H9 (cell line): ENCODE data around the gene FHIT. TPM values are rescaled to one million over a fixed set of nuclear protein-coding genes. Genes with fewer than 3 reads are reported as not detected.

ENCODE experiments used
- DNase-seq: peaks from one replicate; pipeline ENCODE4 v3.0.0-alpha.2; 2017
- H2AFZ ChIP-seq: one replicate; pipeline ENCODE4 v1.6.1; 2013; ENCODE audit warnings: mild to moderate bottlenecking, low read length, control low read depth, moderate library complexity
- H2AK5ac ChIP-seq: 2 replicates; pipeline ENCODE4 v1.6.1; 2013; ENCODE audit warnings: low read length, control low read depth, mixed read lengths; ENCODE audit not compliant: insufficient read length
- H2BK120ac ChIP-seq: one replicate; pipeline ENCODE4 v1.6.1; 2013; ENCODE audit warnings: low read depth, mild to moderate bottlenecking, low read length, control low read depth, inconsistent platforms; ENCODE audit not compliant: poor library complexity, severe bottlenecking
- H2BK12ac ChIP-seq: 2 replicates; pipeline ENCODE4 v1.6.1; 2013; ENCODE audit warnings: low read length, control low read depth, mixed read lengths, low read depth; ENCODE audit not compliant: insufficient read length
- H2BK15ac ChIP-seq: 2 replicates; pipeline ENCODE4 v1.6.1; 2013; ENCODE audit warnings: low read depth, low read length, control low read depth
- H2BK20ac ChIP-seq: one replicate; pipeline ENCODE4 v1.6.1; 2013; ENCODE audit warnings: low read depth, mild to moderate bottlenecking, low read length, control low read depth, inconsistent platforms; ENCODE audit not compliant: poor library complexity, severe bottlenecking
- H2BK5ac ChIP-seq: 2 replicates; pipeline ENCODE4 v1.6.1; 2013; ENCODE audit warnings: low read length, control low read depth, mixed read lengths; ENCODE audit not compliant: insufficient read length
- H3K14ac ChIP-seq: 2 replicates; pipeline ENCODE4 v1.6.1; 2013; ENCODE audit warnings: low read length, control low read depth; ENCODE audit not compliant: insufficient read depth
- H3K18ac ChIP-seq: 2 replicates; pipeline ENCODE4 v1.6.1; 2013; ENCODE audit warnings: low read depth, mild to moderate bottlenecking, mixed read lengths, low read length, control low read depth; ENCODE audit not compliant: insufficient read length
- H3K23ac ChIP-seq: 2 replicates; pipeline ENCODE4 v1.6.1; 2013; ENCODE audit warnings: low read length, control low read depth, mixed read lengths, low read depth; ENCODE audit not compliant: insufficient read length
- H3K23me2 ChIP-seq: 2 replicates; pipeline ENCODE4 v1.6.1; 2013; ENCODE audit warnings: low read depth, mild to moderate bottlenecking, mixed read lengths, low read length, control low read depth; ENCODE audit not compliant: insufficient read length, poor library complexity, severe bottlenecking
- H3K27ac ChIP-seq: 2 replicates; pipeline ENCODE4 v1.5.1; 2013; ENCODE audit warnings: low read length, control low read depth, mixed read lengths, low read depth; ENCODE audit not compliant: insufficient read length
- H3K27me3 ChIP-seq: 2 replicates; pipeline ENCODE4 v1.6.1; 2013; ENCODE audit warnings: low read length, control low read depth, inconsistent platforms; ENCODE audit not compliant: insufficient read depth
- H3K4ac ChIP-seq: 2 replicates; pipeline ENCODE4 v1.6.1; 2013; ENCODE audit warnings: low read depth, mild to moderate bottlenecking, control low read depth, inconsistent platforms, low read length, moderate library complexity
- H3K4me1 ChIP-seq: 2 replicates; pipeline ENCODE4 v1.6.1; 2013; ENCODE audit warnings: low read length, control low read depth, inconsistent platforms; ENCODE audit not compliant: insufficient read depth
- H3K4me2 ChIP-seq: 2 replicates; pipeline ENCODE4 v1.6.1; 2013; ENCODE audit warnings: low read length, control low read depth, mixed read lengths; ENCODE audit not compliant: insufficient read length, insufficient read depth
- H3K56ac ChIP-seq: 2 replicates; pipeline ENCODE4 v1.6.1; 2013; ENCODE audit warnings: low read depth, mild to moderate bottlenecking, mixed read lengths, low read length, control low read depth; ENCODE audit not compliant: insufficient read length
- H3K79me1 ChIP-seq: 2 replicates; pipeline ENCODE4 v1.6.1; 2013; ENCODE audit warnings: low read depth, mild to moderate bottlenecking, moderate library complexity, low read length, control low read depth, inconsistent platforms; ENCODE audit not compliant: insufficient read depth, poor library complexity, severe bottlenecking
- H3K79me2 ChIP-seq: 2 replicates; pipeline ENCODE4 v1.6.1; 2013; ENCODE audit warnings: low read length, control low read depth, inconsistent platforms; ENCODE audit not compliant: insufficient read depth
- H3K9ac ChIP-seq: 2 replicates; pipeline ENCODE4 v1.6.1; 2013; ENCODE audit warnings: low read length, control low read depth, mixed read lengths; ENCODE audit not compliant: insufficient read length; ENCODE audit errors: extremely low read depth
- H3K9me3 ChIP-seq: one replicate; pipeline ENCODE4 v1.6.1; 2013; ENCODE audit warnings: low read depth, low read length, inconsistent platforms; ENCODE audit not compliant: control insufficient read depth
- H3T11ph ChIP-seq: one replicate; pipeline ENCODE4 v1.6.1; 2013; ENCODE audit warnings: mild to moderate bottlenecking, low read length, control low read depth, inconsistent platforms
- H4K20me1 ChIP-seq: one replicate; pipeline ENCODE4 v1.6.1; 2013; ENCODE audit not compliant: control insufficient read depth, insufficient read length, insufficient read depth
- H4K5ac ChIP-seq: 2 replicates; pipeline ENCODE4 v1.6.1; 2013; ENCODE audit warnings: low read depth, mild to moderate bottlenecking, mixed read lengths, low read length, control low read depth; ENCODE audit not compliant: insufficient read length
- H4K8ac ChIP-seq: replicated peaks from 2 replicates; pipeline ENCODE4 v1.6.1; 2013; ENCODE audit warnings: low read length, control low read depth, mixed read lengths, low read depth; ENCODE audit not compliant: insufficient read length
- H4K91ac ChIP-seq: 2 replicates; pipeline ENCODE4 v1.6.1; 2013; ENCODE audit warnings: low read depth, mild to moderate bottlenecking, moderate library complexity, mixed read lengths, low read length, control low read depth; ENCODE audit not compliant: insufficient read length
- H3K27ac Mint-ChIP-seq, 3 experiments: 2 replicates in 2 of 3; 3 replicates in 1 of 3; pipeline ENCODE4 v1.8.0; 2020 to 2021; ENCODE audit warnings: mixed read lengths in 3 of 3, mild to moderate bottlenecking in 1 of 3, moderate library complexity in 1 of 3
- H3K27me3 Mint-ChIP-seq: 2 replicates; pipeline ENCODE4 v1.8.0; 2021; ENCODE audit warnings: low read depth, mild to moderate bottlenecking, moderate library complexity, mixed read lengths
- H3K36me3 Mint-ChIP-seq, 3 experiments: 2 replicates in 2 of 3; 3 replicates in 1 of 3; pipeline ENCODE4 v1.8.0; 2020 to 2021; ENCODE audit warnings: low read depth in 3 of 3, mixed read lengths in 3 of 3; ENCODE audit not compliant: insufficient read depth in 1 of 3
- H3K4me1 Mint-ChIP-seq, 2 experiments: 2 replicates each; pipeline ENCODE4 v1.8.0; 2020; ENCODE audit warnings: mixed read lengths in 2 of 2
- H3K4me3 Mint-ChIP-seq, 2 experiments: 2 replicates in 1 of 2; 3 replicates in 1 of 2; pipeline ENCODE4 v1.8.0; 2020 to 2021; ENCODE audit warnings: mild to moderate bottlenecking in 2 of 2, mixed read lengths in 2 of 2, moderate library complexity in 1 of 2
- H3K9me3 Mint-ChIP-seq, 2 experiments: 2 replicates in 1 of 2; 3 replicates in 1 of 2; pipeline ENCODE4 v1.8.0; 2020; ENCODE audit warnings: mild to moderate bottlenecking in 2 of 2, mixed read lengths in 2 of 2, moderate library complexity in 1 of 2
- CTCF ChIP-seq: fragments of 200-600 bp; sonication (generic); conservative IDR thresholded peaks from 3 replicates; pipeline ENCODE4 v1.8.0; 2021; ENCODE audit warnings: antibody characterized with exemption, mild to moderate bottlenecking
- WGBS: extraction: QIAGEN DNeasy Blood & Tissue Kit; methylation state at CpG from one replicate; pipeline ENCODE4 v1.1.7; 2013; ENCODE audit warnings: missing lambda C conversion rate, low lambda C conversion rate, mixed read lengths; ENCODE audit not compliant: insufficient read length; ENCODE audit errors: extremely low coverage; 5-methylcytosine and 5-hydroxymethylcytosine counted together
- total RNA-seq: library from RNA; stranded (reverse); gene quantifications from 2 replicates; pipeline ENCODE4 v1.2.1, GENCODE V29; 2021

FHIT gene
- total RNA-seq, 1 experiment from 2014 or later: 3.0 TPM

- Mint-ChIP-seq H3K27ac (peak overlapping the region in 1 of 3 experiments; percentile 28; a peak in 1 of 7 replicates), H3K9me3 (no peaks in the 10 kb centered on the region), H3K4me3 (no peak overlapping the region), H3K4me1 (no peaks in the 10 kb centered on the region), H3K36me3 (no peaks in the 10 kb centered on the region), H3K27me3 (no peaks in the 10 kb centered on the region)
- H3K9ac ChIP-seq: no peak overlapping the region
- no peak overlapping the region for H3K4me2 ChIP-seq
- no peak overlapping the region for H3K14ac ChIP-seq
- no peak overlapping the region for H4K8ac ChIP-seq
- no peaks in the 10 kb centered on the region for H3K9me3 ChIP-seq
- H3K4me1 ChIP-seq: no peaks in the 10 kb centered on the region
- no peak overlapping the region for H3T11ph ChIP-seq
- H3K4ac ChIP-seq: no peak overlapping the region
- no peaks in the 10 kb centered on the region for H3K79me2 ChIP-seq
- H2AK5ac ChIP-seq: no peak overlapping the region
- H2BK12ac ChIP-seq: no peak overlapping the region
- no peak overlapping the region for H2BK5ac ChIP-seq
- H3K79me1 ChIP-seq: no peaks in the 10 kb centered on the region
- H3K23me2 ChIP-seq: no peaks in the 10 kb centered on the region
- H4K20me1 ChIP-seq: no peaks in the 10 kb centered on the region
- H3K23ac ChIP-seq: no peak overlapping the region
- H3K27me3 ChIP-seq: no peaks in the 10 kb centered on the region
- no peak overlapping the region for H4K5ac ChIP-seq
- H2BK120ac ChIP-seq: no peak overlapping the region
- H3K27ac ChIP-seq: no peak overlapping the region
- H2BK15ac ChIP-seq: no peak overlapping the region
- DNase-seq: no peak
- no peak overlapping the region for H3K56ac ChIP-seq
- no peak for TF ChIP-seq CTCF
- no peak overlapping the region for H4K91ac ChIP-seq
- no peak overlapping the region for H2BK20ac ChIP-seq
- H3K18ac ChIP-seq: no peak overlapping the region
- no peak overlapping the region for H2AFZ ChIP-seq
- WGBS: no CpG with 5 or more reads among the region's 6 CpGs
Observed at GRCh38 chr3:61269435-61269834, 18.2 kb upstream of the FHIT start.
